ENCODE measurements around the gene COL4A6.

COL4A6 gene

DNA sequence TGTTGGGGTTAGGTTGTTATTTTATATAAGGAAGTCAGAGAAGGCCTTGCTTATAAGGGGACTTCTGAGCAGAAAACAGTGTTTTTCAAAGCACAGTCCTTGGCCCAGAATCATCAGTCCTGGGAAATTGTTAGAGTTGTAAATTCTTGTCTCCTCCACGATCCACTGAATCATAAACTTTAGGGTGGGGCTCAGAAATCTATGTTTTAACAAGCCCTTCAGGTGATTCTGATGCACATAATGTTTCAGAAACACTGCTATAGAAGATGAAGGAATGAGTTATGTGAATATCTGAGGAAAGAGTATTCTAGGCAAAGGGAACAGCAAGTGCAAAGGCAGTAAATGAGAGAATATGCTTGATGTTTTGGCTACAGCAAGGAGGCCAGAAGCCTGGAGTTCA lies 121.8 kb downstream of the COL4A6 start:
- DNase-seq = no peak

DNA sequence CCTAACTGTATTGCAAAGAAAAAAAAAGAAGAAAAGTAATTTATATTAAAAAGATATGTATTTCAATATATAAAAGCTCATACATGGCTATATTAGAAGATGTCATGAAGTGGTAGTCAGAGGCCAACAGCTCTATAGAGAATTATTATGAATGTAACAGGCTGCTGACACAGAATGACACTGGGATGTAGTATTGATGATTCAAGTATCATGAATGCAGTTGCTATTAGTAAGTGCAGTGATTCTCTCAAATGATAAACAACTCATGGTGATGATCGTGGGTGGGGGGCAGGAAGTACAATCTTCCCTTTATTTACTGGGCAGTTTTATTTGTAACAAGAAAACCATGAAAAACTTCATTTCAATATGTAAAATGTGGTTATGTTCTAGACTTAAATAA lies 124.6 kb downstream of the COL4A6 start:
- no peak for DNase-seq

DNA sequence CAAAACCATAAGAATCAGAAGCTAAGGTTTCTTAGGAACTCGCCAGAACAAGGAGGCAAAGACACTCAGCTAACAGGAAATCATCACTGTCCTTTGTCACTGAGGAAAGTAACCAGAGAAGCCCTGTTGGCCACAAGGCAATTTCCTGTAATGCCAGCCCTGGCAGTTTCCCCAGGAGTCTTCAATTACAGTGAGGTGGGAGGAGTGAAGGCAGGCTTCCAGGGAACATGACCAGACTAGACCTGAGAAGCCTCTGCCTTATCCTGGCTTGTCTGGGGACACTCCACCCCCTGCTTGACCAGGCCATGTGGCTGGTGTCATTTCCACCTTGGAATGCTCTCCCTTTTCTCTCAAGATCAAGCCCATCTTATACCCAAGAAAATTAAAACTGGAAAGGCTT lies 125.3 kb downstream of the COL4A6 start:
- no peak for DNase-seq

GRCh38 chrX:108312011-108312410 lies 126.2 kb downstream of the COL4A6 start:
- DNase-seq = no peak

GRCh38 chrX:108310506-108310905 lies 127.7 kb downstream of the COL4A6 start:
- no peak for DNase-seq

DNA sequence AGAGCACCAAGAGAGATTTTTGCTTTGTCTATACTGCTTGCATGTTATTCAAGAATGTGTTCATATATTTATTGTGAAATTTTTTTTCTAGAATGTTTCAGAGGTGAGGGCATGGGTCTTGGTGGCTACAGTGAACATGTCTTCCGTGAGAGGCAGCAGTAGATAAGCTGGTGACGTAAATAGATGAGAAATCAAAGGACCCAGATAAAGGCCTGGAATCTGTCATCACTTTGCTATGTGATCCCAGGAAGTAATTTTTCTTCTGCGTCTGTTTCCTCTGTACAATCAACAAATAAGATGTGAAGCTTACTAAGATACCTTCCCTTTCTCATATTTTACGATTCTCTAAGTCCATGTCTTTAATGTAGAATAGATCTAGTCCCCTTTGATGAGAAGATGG lies 129.1 kb downstream of the COL4A6 start:
- no peak for DNase-seq

DNA sequence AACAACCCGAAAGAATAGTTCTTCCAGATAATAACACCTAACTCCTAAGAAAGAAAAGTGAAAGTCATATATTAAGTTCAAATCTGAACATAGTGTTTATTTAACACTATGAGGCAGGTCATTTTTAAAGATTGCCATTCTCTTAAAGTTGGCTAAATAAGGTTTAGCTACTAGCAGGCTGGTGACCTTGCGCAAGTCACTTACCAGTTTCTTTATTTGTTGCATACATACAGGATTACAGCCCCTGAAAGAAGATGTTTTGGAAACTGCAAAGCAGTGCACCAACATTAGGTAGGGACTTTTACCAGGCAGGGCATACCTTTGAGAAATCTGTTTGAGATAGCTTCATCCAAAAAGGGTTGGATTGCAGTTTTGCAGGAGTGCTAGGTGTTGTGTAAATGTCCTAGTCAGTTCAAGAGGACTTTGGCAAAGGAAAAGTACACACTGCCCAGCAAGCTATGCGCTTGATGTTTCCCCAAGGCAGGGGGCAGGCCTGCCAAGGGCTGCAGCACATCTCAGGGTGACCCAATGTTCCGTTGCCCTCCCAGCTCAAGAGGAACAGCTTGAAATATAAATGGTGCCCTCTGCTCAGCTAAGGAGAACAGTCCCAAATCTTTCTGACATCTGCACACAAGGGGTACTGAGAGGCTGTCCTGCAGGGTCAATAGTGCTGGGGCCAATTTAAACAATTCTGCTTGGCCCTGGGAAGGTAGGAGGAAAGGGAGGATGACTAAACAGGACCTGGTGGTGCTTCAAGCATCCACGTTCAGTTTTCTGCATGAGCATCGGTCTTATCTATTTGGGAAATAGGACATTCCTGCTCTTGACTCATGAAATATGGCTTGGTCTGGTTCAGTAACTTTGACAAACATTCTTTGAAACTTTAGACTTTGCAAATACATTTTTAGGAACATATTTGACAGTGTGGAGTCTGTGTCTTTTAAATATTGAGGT lies 130.8 kb downstream of the COL4A6 start:
- no peak for DNase-seq

GRCh38 chrX:108306086-108306485 lies 132.1 kb downstream of the COL4A6 start:
- DNase-seq = no peak

- DNase-seq = no peak
Observed at GRCh38 chrX:108304757-108305156, 133.5 kb downstream of the COL4A6 start.

GRCh38 chrX:108304210-108304609 lies 134.0 kb downstream of the COL4A6 start:
- no peak for DNase-seq

- DNase-seq = no peak
Observed at GRCh38 chrX:108303682-108304081, 134.5 kb downstream of the COL4A6 start.

- no peak for DNase-seq
Observed at GRCh38 chrX:108299704-108300103, 138.5 kb downstream of the COL4A6 start.

- DNase-seq = no peak
Observed at GRCh38 chrX:108299101-108299591, 139.1 kb downstream of the COL4A6 start.

- no peak for DNase-seq
Observed at GRCh38 chrX:108298165-108298602, 140.0 kb downstream of the COL4A6 start.

DNA sequence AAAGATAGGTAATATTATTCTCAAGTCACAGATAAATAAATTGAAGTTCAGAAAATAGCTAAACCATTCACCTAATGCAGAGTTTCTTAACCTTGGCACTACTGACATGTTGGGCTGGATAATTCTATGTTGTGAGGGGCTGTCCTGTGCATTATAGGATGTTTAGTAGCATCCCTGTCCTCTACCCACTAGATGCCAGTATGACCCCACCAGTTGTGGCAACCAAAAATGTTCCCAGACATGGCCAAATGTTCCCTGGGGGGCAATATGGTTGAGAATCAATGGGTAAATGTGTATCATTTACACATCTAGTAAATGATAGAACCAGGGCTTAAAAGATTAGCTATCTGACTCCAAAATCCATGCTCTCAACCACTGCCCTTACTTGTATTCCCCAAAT lies 140.9 kb downstream of the COL4A6 start:
- no peak for DNase-seq

DNA sequence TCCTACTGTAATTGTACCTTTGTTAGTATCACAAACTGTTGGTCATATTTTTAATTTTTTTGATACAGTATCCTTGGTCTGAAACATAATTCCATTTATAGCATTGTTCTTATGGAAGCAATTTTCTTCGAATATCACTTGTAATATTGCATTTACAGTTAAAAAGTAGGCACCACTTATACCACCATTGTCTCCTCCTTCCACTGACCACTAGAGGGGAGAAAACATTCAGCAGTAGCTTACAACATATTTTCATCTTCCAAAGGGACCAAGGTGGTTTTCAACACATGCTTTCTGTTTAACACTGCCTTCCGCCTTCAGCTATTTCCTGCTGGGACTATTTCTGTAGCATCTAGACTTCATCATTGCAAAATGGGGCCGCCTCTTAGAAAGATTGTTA lies 146.2 kb downstream of the COL4A6 start:
- no peak for DNase-seq

GRCh38 chrX:108285918-108286317 lies 152.3 kb downstream of the COL4A6 start:
- no peak for DNase-seq

DNA sequence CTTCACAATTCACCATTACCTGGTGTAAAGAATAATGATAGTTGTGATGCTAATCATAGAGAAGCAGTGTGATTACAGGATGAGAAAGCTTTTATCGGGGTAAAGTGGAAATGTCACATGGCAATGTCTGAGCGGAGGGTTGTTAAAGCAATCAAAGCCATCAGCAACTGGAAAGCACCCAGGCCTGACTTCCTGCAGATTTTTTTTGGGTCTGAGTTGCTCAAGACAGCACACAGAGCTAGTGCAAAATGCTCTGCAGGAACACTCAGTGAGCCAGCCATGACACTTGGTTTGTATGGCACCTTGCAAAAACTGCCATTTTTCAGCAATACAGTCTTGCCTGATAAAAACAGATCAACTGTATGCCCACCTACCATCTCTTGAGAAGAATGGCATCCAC lies 152.9 kb downstream of the COL4A6 start:
- no peak for DNase-seq

DNA sequence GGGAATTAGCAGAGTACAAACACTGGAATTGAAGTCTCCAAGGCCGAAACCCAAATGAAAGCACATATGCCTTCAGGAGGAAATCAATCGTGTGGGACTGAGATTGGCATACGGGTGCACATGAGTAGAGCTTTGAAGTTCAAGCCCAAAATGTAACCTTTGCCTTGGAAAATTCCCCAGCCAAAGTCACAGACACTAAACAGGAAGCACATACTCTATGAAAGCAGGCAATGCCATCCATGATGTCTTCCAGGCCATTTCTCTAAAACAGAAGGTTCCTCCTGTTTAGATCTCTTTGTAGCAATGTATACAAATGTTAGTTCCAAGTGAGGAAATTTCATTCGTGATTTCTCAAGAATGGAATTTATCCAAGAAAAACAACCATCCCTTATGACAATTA lies 162.5 kb downstream of the COL4A6 start:
- no peak for DNase-seq

DNA sequence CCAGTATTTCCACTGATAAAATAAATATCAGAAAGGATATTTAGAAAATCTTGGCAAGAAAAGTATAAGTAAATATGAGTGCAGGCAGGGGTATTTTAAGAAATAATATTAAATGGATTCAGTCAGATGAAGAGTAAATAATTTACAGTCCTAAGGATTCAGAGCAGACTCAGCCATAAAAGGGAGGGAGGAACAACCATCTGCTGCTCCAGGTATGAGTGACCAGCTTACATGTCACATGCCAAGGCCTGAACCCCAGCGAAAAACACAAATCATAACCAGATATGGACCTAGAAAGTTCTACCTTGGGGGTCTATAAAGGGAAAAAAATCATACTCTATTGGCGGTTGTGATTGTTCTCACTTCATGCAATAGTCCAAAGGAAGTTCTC lies 166.8 kb downstream of the COL4A6 start:
- no peak for DNase-seq

DNA sequence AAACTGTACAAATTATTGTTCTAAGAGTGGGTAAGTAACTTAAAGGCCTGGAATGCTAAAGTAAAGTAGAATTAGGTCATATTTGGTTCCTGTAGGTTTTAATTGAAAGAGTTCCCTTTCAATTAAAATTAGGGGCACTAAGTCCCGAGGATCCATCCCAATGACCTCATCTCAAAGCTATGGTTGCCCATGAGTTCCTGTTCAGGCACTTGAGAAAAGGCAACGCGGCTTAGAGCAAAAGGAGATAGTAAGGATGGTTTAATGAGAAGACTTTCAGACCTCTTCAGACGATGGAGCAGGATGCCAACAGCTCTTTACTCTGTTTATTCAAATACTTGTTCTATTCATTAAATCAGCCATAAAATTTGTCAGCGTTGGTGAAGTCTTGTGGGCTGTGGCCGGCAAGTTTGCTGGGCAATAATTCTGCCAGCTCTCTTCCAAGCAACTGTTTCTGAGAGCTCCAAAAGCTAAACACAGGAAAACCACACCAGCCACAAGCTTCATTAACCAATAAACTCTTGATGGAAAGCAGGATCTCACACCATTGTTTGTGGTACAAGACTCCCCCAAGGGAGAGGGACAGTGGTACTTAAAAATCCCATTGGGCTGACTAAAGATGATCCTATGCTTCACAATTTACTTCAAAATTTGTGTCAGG lies 167.4 kb downstream of the COL4A6 start:
- DNase-seq = no peak

DNA sequence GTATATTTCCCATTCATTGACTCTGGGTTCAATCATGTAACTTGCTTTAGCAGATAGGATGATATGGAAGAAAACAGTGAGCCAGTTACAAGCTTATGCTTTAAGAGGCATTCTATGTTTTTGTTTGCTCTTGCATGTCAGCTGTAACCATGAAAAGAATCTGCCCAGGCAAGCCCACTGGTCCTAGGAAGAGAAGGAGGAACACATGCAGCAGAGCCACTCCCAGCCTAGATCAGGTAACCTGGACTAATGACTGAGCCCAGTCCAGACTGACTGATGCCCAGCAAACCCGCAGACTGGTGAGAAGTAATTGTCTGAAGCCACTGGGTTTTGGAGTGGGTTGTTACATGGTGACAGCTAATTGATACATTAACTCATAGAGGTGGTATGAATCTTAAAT lies 167.9 kb downstream of the COL4A6 start:
- DNase-seq = no peak

DNA sequence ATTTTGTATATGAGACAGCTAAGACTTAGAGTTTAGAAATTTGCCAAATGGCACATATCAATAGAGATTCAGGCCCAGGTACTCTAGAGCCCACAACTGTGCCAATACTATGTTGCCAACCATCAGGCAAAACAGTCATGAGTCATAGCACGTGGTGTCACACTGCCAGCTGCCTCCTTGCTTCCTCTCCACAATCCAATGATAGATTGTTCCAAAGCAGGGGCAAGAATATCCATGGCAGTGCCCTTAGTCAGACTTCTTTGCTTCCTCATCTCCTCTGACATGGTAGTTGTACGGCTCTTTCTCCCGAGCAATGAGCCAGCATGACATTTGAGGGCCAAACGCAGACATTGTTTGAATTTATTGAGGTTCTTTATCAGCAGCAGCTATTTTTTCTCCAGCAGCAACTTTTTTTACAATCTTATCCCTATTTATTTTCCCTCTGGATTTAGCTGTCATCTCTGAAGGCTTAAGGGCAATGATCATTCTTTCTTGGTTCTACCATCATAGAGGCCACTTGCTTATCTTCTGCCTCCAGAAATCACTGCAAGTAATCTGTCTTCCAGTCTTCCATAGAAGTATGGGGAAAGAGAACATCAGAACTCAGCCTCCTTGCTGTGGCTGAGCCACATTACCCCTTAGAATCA lies 169.7 kb downstream of the COL4A6 start:
- no peak for DNase-seq

GRCh38 chrX:108267557-108267956 lies 170.7 kb downstream of the COL4A6 start:
- DNase-seq = no peak

Data from CD4-positive, alpha-beta T cell treated with Interferon gamma for 1 hour (primary cell).